ENCODE data around the gene KLHDC3.
"Not testable (repeated sequence)": the region's sequence is repeated elsewhere in the genome, so short reads cannot be mapped to it uniquely, and the experiment has no call there.

KLHDC3 gene

GRCh38 chr6:42988486-42989020 lies 25.5 kb upstream of the KLHDC3 start:
- no peak for DNase-seq

GRCh38 chr6:42989923-42990322 lies 24.1 kb upstream of the KLHDC3 start:
- DNase-seq: no peak

GRCh38 chr6:42993445-42993844 lies 20.6 kb upstream of the KLHDC3 start:
- DNase-seq: no peak

- no peak for DNase-seq
These were observed 17.5 kb upstream of the KLHDC3 start for GRCh38 chr6:42996513-42996912.

- DNase-seq: not testable (repeated sequence)
These were observed 15.8 kb upstream of the KLHDC3 start for GRCh38 chr6:42998205-42998604.

- no peak for DNase-seq
These were observed 12.2 kb upstream of the KLHDC3 start for GRCh38 chr6:43001843-43002242.

- DNase-seq: no peak
These were observed 8.2 kb upstream of the KLHDC3 start for GRCh38 chr6:43005844-43006243.

GRCh38 chr6:43006251-43006650 lies 7.8 kb upstream of the KLHDC3 start:
- no peak for DNase-seq

GRCh38 chr6:43007126-43007525 lies 6.9 kb upstream of the KLHDC3 start:
- DNase-seq: no peak

- no peak for DNase-seq
These were observed 4.9 kb upstream of the KLHDC3 start for GRCh38 chr6:43009124-43009523.

- DNase-seq: no peak
These were observed 2.8 kb upstream of the KLHDC3 start for GRCh38 chr6:43011207-43011606.

GRCh38 chr6:43012364-43012763 lies 1.7 kb upstream of the KLHDC3 start:
- no peak for DNase-seq

GRCh38 chr6:43013097-43013842 lies 779 bp upstream of the KLHDC3 start:
- no peak for DNase-seq

- no peak for DNase-seq
These were observed 423 bp downstream of the KLHDC3 start for GRCh38 chr6:43014434-43014909.

- DNase-seq: no peak
These were observed 2.3 kb downstream of the KLHDC3 start for GRCh38 chr6:43016176-43016942.

- DNase-seq: no peak
These were observed 2.9 kb downstream of the KLHDC3 start for GRCh38 chr6:43016943-43017334.

- no peak for DNase-seq
These were observed 5.1 kb downstream of the KLHDC3 start for GRCh38 chr6:43019152-43019551.

GRCh38 chr6:43020052-43020705 lies 6.1 kb downstream of the KLHDC3 start:
- DNase-seq: no peak

GRCh38 chr6:43020847-43021246 lies 6.8 kb downstream of the KLHDC3 start:
- DNase-seq: no peak

- peak; percentile 69 for DNase-seq
These were observed 7.4 kb downstream of the KLHDC3 start, which contains the start of gene RRP36 for GRCh38 chr6:43021270-43022047. Gene RRP36, plus strand, starts transcription at chr6:43021623. Its CDS starts 32 bp downstream, at chr6:43021655.

- no peak for DNase-seq
These were observed 10.4 kb downstream of the KLHDC3 start for GRCh38 chr6:43024436-43024835.

GRCh38 chr6:43026365-43026764 lies 12.3 kb downstream of the KLHDC3 start:
- no peak for DNase-seq

- no peak for DNase-seq
These were observed 15.1 kb downstream of the KLHDC3 start for GRCh38 chr6:43029120-43029519.
